ENCODE data around the gene HAGHL.
"Not testable (repeated sequence)": the region's sequence is repeated elsewhere in the genome, so short reads cannot be mapped to it uniquely, and the experiment has no call there.

The HAGHL gene

GRCh38 chr16:749010-749409 lies 22.1 kb downstream of the HAGHL start:
- peaks cover 4% of the 10 kb centered on the region for H3K27me3 ChIP-seq (replicated peaks)
- no peak overlapping the region for H3K27ac ChIP-seq
- no peak overlapping the region for H3K4me3 ChIP-seq (ENCODE audit: low read depth, low read length)
- no peaks in the 10 kb centered on the region for H3K36me3 ChIP-seq (replicated peaks)
- DNase-seq: peak; percentile 35
- no peak for TF ChIP-seq CTCF (IDR thresholded peaks at IDR 0.05; ENCODE audit: low read depth, low read length, missing control alignments)
- in situ Hi-C loops (cut with HindIII; ENCODE audit: low pct_ligation_motif_present, low sequenced_read_pairs): no loop called here

- Histone ChIP-seq H3K27me3 (replicated peaks) (peaks cover 4% of the 10 kb centered on the region), H3K4me3 (ENCODE audit: low read depth, low read length) (no peak overlapping the region), H3K36me3 (replicated peaks) (no peaks in the 10 kb centered on the region), H3K27ac (no peak overlapping the region)
- in situ Hi-C loops (cut with HindIII; ENCODE audit: low pct_ligation_motif_present, low sequenced_read_pairs): no loop called here
- DNase-seq: no peak
- TF ChIP-seq CTCF (IDR thresholded peaks at IDR 0.05; ENCODE audit: low read depth, low read length, missing control alignments): no peak
Observed at GRCh38 chr16:750485-750884, 23.6 kb downstream of the HAGHL start.

GRCh38 chr16:751152-752006 lies 24.5 kb downstream of the HAGHL start:
- no peak overlapping the region for H3K27ac ChIP-seq
- no peaks in the 10 kb centered on the region for H3K36me3 ChIP-seq (replicated peaks)
- no peak for TF ChIP-seq CTCF (IDR thresholded peaks at IDR 0.05; ENCODE audit: low read depth, low read length, missing control alignments)
- H3K4me3 ChIP-seq (ENCODE audit: low read depth, low read length): no peak overlapping the region
- in situ Hi-C loops (cut with HindIII; ENCODE audit: low pct_ligation_motif_present, low sequenced_read_pairs): no loop called here
- peaks cover 4% of the 10 kb centered on the region for H3K27me3 ChIP-seq (replicated peaks)
- no peak for DNase-seq

GRCh38 chr16:752007-752312 lies 25.1 kb downstream of the HAGHL start:
- TF ChIP-seq CTCF (IDR thresholded peaks at IDR 0.05; ENCODE audit: low read depth, low read length, missing control alignments): no peak
- no peak for DNase-seq
- no peak overlapping the region for H3K27ac ChIP-seq
- H3K4me3 ChIP-seq (ENCODE audit: low read depth, low read length): no peak overlapping the region
- H3K36me3 ChIP-seq (replicated peaks): no peaks in the 10 kb centered on the region
- in situ Hi-C loops (cut with HindIII; ENCODE audit: low pct_ligation_motif_present, low sequenced_read_pairs): no loop called here
- peaks cover 4% of the 10 kb centered on the region for H3K27me3 ChIP-seq (replicated peaks)

GRCh38 chr16:754121-754607 lies 27.3 kb downstream of the HAGHL start:
- DNase-seq; H3K27ac ChIP-seq; H3K4me3 ChIP-seq (ENCODE audit: low read depth, low read length); in situ Hi-C loops (cut with HindIII; ENCODE audit: low pct_ligation_motif_present, low sequenced_read_pairs); H3K36me3 ChIP-seq (replicated peaks); H3K27me3 ChIP-seq (replicated peaks): not testable (repeated sequence)

- no peaks in the 10 kb centered on the region for H3K36me3 ChIP-seq (replicated peaks)
- DNase-seq: no peak
- H3K27me3 ChIP-seq (replicated peaks): peaks cover 4% of the 10 kb centered on the region
- in situ Hi-C loops (cut with HindIII; ENCODE audit: low pct_ligation_motif_present, low sequenced_read_pairs): no loop called here
- TF ChIP-seq CTCF (IDR thresholded peaks at IDR 0.05; ENCODE audit: low read depth, low read length, missing control alignments): no peak
- no peak overlapping the region for H3K4me3 ChIP-seq (ENCODE audit: low read depth, low read length)
- no peak overlapping the region for H3K27ac ChIP-seq
Observed at GRCh38 chr16:754656-755055, 27.8 kb downstream of the HAGHL start.

All from brain microvascular endothelial cell (primary cell).